Measurements from ENCODE around the gene CWC27.

- TF ChIP-seq POLR2AphosphoS5 (IDR thresholded peaks at IDR 0.05; ENCODE audit: low read depth, low read length): no peak
- TF ChIP-seq CTCF (IDR thresholded peaks at IDR 0.05): no peak
- TF ChIP-seq CHD2 (IDR thresholded peaks at IDR 0.05; ENCODE audit: low read length, partially characterized antibody): no peak
- TF ChIP-seq GABPA (IDR thresholded peaks at IDR 0.05; ENCODE audit: low read depth): no peak
- no peak for TF ChIP-seq EP300 (IDR thresholded peaks at IDR 0.05; ENCODE audit: borderline replicate concordance in 1 of 2, low read depth in 1 of 2, low read length in 1 of 2)
- TF ChIP-seq, protein P1, sequence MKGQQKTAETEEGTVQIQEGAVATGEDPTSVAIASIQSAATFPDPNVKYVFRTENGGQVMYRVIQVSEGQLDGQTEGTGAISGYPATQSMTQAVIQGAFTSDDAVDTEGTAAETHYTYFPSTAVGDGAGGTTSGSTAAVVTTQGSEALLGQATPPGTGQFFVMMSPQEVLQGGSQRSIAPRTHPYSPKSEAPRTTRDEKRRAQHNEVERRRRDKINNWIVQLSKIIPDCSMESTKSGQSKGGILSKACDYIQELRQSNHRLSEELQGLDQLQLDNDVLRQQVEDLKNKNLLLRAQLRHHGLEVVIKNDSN (IDR thresholded peaks at IDR 0.05; ENCODE audit: borderline replicate concordance, low read depth): no peak
- no peak for TF ChIP-seq RAD21 (IDR thresholded peaks at IDR 0.05; ENCODE audit: low read length)
- TF ChIP-seq YY1 (IDR thresholded peaks at IDR 0.05; ENCODE audit: low read depth): no peak
- no peak for TF ChIP-seq EZH2phosphoT487 (IDR thresholded peaks at IDR 0.05; ENCODE audit: borderline replicate concordance, low read depth)
- TF ChIP-seq, protein P2, sequence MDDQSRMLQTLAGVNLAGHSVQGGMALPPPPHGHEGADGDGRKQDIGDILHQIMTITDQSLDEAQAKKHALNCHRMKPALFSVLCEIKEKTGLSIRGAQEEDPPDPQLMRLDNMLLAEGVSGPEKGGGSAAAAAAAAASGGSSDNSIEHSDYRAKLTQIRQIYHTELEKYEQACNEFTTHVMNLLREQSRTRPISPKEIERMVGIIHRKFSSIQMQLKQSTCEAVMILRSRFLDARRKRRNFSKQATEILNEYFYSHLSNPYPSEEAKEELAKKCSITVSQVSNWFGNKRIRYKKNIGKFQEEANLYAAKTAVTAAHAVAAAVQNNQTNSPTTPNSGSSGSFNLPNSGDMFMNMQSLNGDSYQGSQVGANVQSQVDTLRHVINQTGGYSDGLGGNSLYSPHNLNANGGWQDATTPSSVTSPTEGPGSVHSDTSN (IDR thresholded peaks at IDR 0.05): no peak
- TF ChIP-seq, protein P3, sequence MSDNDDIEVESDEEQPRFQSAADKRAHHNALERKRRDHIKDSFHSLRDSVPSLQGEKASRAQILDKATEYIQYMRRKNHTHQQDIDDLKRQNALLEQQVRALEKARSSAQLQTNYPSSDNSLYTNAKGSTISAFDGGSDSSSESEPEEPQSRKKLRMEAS (IDR thresholded peaks at IDR 0.05; ENCODE audit: low read depth): no peak
- no peak for TF ChIP-seq TAF1 (IDR thresholded peaks at IDR 0.05; ENCODE audit: borderline replicate concordance, low read depth, low read length)
- TF ChIP-seq, protein P4, sequence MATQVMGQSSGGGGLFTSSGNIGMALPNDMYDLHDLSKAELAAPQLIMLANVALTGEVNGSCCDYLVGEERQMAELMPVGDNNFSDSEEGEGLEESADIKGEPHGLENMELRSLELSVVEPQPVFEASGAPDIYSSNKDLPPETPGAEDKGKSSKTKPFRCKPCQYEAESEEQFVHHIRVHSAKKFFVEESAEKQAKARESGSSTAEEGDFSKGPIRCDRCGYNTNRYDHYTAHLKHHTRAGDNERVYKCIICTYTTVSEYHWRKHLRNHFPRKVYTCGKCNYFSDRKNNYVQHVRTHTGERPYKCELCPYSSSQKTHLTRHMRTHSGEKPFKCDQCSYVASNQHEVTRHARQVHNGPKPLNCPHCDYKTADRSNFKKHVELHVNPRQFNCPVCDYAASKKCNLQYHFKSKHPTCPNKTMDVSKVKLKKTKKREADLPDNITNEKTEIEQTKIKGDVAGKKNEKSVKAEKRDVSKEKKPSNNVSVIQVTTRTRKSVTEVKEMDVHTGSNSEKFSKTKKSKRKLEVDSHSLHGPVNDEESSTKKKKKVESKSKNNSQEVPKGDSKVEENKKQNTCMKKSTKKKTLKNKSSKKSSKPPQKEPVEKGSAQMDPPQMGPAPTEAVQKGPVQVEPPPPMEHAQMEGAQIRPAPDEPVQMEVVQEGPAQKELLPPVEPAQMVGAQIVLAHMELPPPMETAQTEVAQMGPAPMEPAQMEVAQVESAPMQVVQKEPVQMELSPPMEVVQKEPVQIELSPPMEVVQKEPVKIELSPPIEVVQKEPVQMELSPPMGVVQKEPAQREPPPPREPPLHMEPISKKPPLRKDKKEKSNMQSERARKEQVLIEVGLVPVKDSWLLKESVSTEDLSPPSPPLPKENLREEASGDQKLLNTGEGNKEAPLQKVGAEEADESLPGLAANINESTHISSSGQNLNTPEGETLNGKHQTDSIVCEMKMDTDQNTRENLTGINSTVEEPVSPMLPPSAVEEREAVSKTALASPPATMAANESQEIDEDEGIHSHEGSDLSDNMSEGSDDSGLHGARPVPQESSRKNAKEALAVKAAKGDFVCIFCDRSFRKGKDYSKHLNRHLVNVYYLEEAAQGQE (IDR thresholded peaks at IDR 0.05; ENCODE audit: low read depth, low read length): no peak
- TF ChIP-seq MXI1 (IDR thresholded peaks at IDR 0.05; ENCODE audit: low read depth, low read length): no peak
Measured at GRCh38 chr5:65012301-65012892, 243.7 kb downstream of the CWC27 start.

Data from SK-N-SH (cell line).